ENCODE results near the gene TRAF1.

Gene TRAF1

DNA sequence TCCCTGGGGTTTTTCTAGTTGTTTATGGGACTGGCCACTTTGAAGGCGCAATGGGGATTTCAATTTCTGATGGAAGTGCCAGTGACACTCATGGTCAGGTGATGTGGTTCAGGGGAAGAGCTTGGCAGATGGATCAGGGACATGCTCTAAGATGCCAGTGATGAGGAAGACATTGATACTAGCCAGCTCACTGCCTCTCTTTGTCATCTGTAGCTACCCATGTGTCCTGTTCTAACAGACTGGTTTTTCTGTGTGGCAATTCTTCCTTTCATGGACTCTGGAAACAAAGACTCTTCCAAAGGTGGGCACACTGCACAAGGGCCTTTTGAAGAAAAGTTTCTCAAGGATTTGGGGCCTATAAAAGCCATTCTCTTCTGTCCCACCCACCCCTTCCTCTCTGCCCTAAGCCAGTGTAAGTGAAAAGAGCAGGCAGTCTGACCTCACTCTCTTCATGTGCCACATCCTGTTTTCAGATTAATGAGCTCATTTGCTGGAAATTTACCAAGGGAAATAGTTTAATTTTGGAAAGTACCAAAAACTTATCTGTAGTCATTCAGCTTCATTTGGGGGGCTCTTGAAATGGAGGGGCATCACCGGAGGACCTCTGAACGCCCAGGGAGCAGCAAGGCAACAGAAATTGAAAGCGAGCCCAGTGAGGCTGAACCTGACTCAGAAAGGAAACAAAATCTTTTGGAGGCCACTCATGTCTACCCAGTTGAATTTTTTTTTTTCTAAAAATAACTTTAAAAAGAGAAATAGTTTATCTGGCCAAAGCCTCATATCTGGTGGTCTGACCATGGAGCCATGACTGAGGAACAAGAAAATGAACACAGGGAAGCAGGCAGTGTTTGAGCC is 4.9 kb upstream of the TRAF1 start:
- Histone ChIP-seq H3K79me2 (ENCODE audit: insufficient read depth, low read length) (no peaks in the 10 kb centered on the region), H3K4me3 (ENCODE audit: low read depth, low read length, poor library complexity, severe bottlenecking) (peak overlapping the region; percentile 18), H4K20me1 (ENCODE audit: insufficient read depth, low read length) (no peaks in the 10 kb centered on the region), H3K27me3 (ENCODE audit: insufficient read depth, low read length) (no peaks in the 10 kb centered on the region), H3F3A (ENCODE audit: insufficient read depth, low read length) (peaks cover 12% of the 10 kb centered on the region), H3K4me2 (ENCODE audit: low read length) (peak overlapping the region; percentile 52), H3K9me3 (ENCODE audit: low read length) (no peaks in the 10 kb centered on the region), H3K9me2 (ENCODE audit: low read depth, low read length) (no peaks in the 10 kb centered on the region), H3K4me1 (ENCODE audit: insufficient read depth, low read length, severe bottlenecking) (peaks cover 100% of the 10 kb centered on the region), H3K36me3 (ENCODE audit: insufficient read depth, low read length) (no peaks in the 10 kb centered on the region), H2AFZ (ENCODE audit: low read length) (no peak overlapping the region), H3K27ac (ENCODE audit: low read depth, low read length, poor library complexity, severe bottlenecking) (peak overlapping the region; percentile 95), H3K9ac (ENCODE audit: low read length) (peak overlapping the region; percentile 56)
- TF ChIP-seq, protein P1, sequence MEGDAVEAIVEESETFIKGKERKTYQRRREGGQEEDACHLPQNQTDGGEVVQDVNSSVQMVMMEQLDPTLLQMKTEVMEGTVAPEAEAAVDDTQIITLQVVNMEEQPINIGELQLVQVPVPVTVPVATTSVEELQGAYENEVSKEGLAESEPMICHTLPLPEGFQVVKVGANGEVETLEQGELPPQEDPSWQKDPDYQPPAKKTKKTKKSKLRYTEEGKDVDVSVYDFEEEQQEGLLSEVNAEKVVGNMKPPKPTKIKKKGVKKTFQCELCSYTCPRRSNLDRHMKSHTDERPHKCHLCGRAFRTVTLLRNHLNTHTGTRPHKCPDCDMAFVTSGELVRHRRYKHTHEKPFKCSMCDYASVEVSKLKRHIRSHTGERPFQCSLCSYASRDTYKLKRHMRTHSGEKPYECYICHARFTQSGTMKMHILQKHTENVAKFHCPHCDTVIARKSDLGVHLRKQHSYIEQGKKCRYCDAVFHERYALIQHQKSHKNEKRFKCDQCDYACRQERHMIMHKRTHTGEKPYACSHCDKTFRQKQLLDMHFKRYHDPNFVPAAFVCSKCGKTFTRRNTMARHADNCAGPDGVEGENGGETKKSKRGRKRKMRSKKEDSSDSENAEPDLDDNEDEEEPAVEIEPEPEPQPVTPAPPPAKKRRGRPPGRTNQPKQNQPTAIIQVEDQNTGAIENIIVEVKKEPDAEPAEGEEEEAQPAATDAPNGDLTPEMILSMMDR (IDR thresholded peaks at IDR 0.05; ENCODE audit: low read length) = no peak
- TF ChIP-seq EZH2 (IDR thresholded peaks at IDR 0.05; ENCODE audit: borderline replicate concordance, low read length) = no peak

DNA sequence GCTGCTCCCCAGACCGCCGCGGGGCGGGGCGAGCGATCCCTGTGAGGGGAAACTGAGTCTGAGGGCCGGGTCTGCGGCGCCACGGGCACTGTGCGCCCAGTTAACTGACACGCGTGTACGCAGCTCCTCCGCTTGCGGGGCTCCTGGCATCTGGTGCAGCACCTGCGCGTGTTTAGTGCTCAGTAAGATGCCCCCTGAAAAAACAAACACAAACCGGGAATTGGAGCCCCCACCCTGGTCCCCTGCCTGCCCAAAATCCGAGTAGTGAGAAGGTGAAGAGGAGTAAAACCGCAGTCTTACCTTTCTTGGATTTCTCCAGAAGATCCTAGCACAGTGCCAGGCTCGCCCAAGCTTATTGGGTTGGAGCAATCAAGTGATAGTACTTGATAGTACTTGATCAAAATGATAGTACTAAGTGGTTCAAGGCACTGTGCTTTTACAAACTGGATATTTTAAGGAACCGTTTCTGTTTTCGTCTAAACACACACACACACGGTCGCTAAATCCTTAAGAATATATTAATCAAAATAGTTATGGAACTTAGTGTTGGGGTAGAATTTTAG is 2.7 kb upstream of the TRAF1 start:
- H4K20me1 ChIP-seq (ENCODE audit: insufficient read depth, low read length) = no peaks in the 10 kb centered on the region
- peaks cover 88% of the 10 kb centered on the region for H3K4me1 ChIP-seq (ENCODE audit: insufficient read depth, low read length, severe bottlenecking)
- H3K79me2 ChIP-seq (ENCODE audit: insufficient read depth, low read length) = no peaks in the 10 kb centered on the region
- peak overlapping the region; percentile 18; the same call in 1 of the 2 replicates for H2AFZ ChIP-seq (ENCODE audit: low read length)
- no peaks in the 10 kb centered on the region for H3K27me3 ChIP-seq (ENCODE audit: insufficient read depth, low read length)
- no peaks in the 10 kb centered on the region; the same call in 1 of the 2 replicates for H3K36me3 ChIP-seq (ENCODE audit: insufficient read depth, low read length)
- H3K4me3 ChIP-seq (ENCODE audit: low read depth, low read length, poor library complexity, severe bottlenecking) = peak overlapping the region; percentile 62
- peaks cover 8% of the 10 kb centered on the region for H3F3A ChIP-seq (ENCODE audit: insufficient read depth, low read length)
- H3K27ac ChIP-seq (ENCODE audit: low read depth, low read length, poor library complexity, severe bottlenecking) = peak overlapping the region; percentile 95
- peak overlapping the region; percentile 78 for H3K9ac ChIP-seq (ENCODE audit: low read length)
- TF ChIP-seq, protein P1 (IDR thresholded peaks at IDR 0.05; ENCODE audit: low read length) = no peak
- TF ChIP-seq EZH2 (IDR thresholded peaks at IDR 0.05; ENCODE audit: borderline replicate concordance, low read length) = no peak
- no peaks in the 10 kb centered on the region for H3K9me3 ChIP-seq (ENCODE audit: low read length)
- peak overlapping the region; percentile 86 for H3K4me2 ChIP-seq (ENCODE audit: low read length)
- H3K9me2 ChIP-seq (ENCODE audit: low read depth, low read length) = no peaks in the 10 kb centered on the region

DNA sequence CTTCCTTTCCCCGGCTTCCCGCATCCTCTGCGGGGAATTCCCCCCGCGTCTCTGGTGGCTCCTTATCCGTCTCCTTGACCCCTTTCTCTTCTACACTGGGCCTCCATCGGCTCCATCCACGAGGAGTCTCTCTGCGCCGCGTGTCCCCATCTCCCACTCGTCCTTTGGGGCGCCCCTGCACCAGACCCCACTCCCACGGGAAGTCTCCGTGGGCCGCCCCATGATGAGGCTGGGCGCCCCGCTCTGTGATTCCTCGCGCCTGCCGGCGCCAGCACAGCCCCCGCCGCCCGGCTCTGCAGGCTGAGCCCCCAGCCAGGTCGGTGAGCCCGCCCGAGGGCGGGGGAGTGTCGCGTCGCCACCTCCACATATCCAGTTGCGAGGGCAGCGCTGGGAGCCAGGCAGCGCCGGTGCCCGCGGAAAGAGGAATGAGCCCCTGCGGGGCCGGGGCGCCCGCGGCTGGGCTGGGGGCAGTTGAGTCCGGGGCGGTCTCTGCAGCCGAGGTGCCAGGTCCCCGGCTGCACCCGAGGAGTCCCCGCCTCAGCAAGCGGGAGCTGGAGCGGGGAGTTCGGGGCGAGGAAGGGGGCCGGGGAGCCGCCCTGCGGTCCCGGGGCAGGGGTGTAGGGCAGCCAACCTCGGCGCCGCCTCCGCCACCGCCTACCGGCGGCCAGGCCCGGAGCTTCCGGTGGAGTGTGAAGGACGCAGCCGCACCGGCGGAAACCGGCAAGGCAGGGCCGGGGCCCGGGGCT is 2.1 kb upstream of the TRAF1 start:
- Histone ChIP-seq H3K4me2 (ENCODE audit: low read length) (peak overlapping the region; percentile 86), H3K9me2 (ENCODE audit: low read depth, low read length) (no peaks in the 10 kb centered on the region), H4K20me1 (ENCODE audit: insufficient read depth, low read length) (no peaks in the 10 kb centered on the region), H3K27ac (ENCODE audit: low read depth, low read length, poor library complexity, severe bottlenecking) (peak overlapping the region; percentile 95), H3K79me2 (ENCODE audit: insufficient read depth, low read length) (no peaks in the 10 kb centered on the region), H3K4me3 (ENCODE audit: low read depth, low read length, poor library complexity, severe bottlenecking) (peak overlapping the region; percentile 62), H3K36me3 (ENCODE audit: insufficient read depth, low read length) (no peaks in the 10 kb centered on the region; the same call in 1 of the 2 replicates), H3K9me3 (ENCODE audit: low read length) (no peaks in the 10 kb centered on the region), H3F3A (ENCODE audit: insufficient read depth, low read length) (peaks cover 8% of the 10 kb centered on the region), H3K27me3 (ENCODE audit: insufficient read depth, low read length) (no peaks in the 10 kb centered on the region), H2AFZ (ENCODE audit: low read length) (no peak overlapping the region), H3K4me1 (ENCODE audit: insufficient read depth, low read length, severe bottlenecking) (peaks cover 81% of the 10 kb centered on the region), H3K9ac (ENCODE audit: low read length) (peak overlapping the region; percentile 78)
- no peak for TF ChIP-seq EZH2 (IDR thresholded peaks at IDR 0.05; ENCODE audit: borderline replicate concordance, low read length)
- TF ChIP-seq, protein P1 (IDR thresholded peaks at IDR 0.05; ENCODE audit: low read length) = peak; percentile 23; the same call in 1 of the 2 replicates

Data from OCI-LY1 (cell line).